Neural crest cell (in vitro differentiated cells): ENCODE measurements around the gene TSPAN15. TPM values are rescaled to one million over a fixed set of nuclear protein-coding genes. Genes with fewer than 3 reads are reported as not detected.

Experiments
- DNase-seq: peaks from one replicate; pipeline ENCODE4 v3.0.0; 2021; ENCODE audit warnings: low read depth, mixed read lengths, low spot score
- H3K27ac Mint-ChIP-seq: one replicate; pipeline ENCODE4 v1.8.0; 2021; ENCODE audit warnings: mild to moderate bottlenecking, mixed read lengths; ENCODE audit not compliant: unreplicated experiment
- H3K27me3 Mint-ChIP-seq: 2 replicates; pipeline ENCODE4 v1.8.0; 2021; ENCODE audit warnings: low read depth, mild to moderate bottlenecking, mixed read lengths
- H3K36me3 Mint-ChIP-seq: 2 replicates; pipeline ENCODE4 v1.8.0; 2021; ENCODE audit warnings: low read depth, mild to moderate bottlenecking, mixed read lengths
- H3K4me1 Mint-ChIP-seq: 2 replicates; pipeline ENCODE4 v1.8.0; 2021; ENCODE audit warnings: mixed read lengths
- H3K4me3 Mint-ChIP-seq: one replicate; pipeline ENCODE4 v1.8.0; 2021; ENCODE audit warnings: mild to moderate bottlenecking, mixed read lengths
- H3K9me3 Mint-ChIP-seq: 2 replicates; pipeline ENCODE4 v1.8.0; 2021; ENCODE audit warnings: mixed read lengths
- CTCF ChIP-seq: fragments of 200-600 bp; sonication (generic); conservative IDR thresholded peaks from 2 replicates; pipeline ENCODE4 v1.5.0; 2021; ENCODE audit warnings: antibody characterized with exemption, mild to moderate bottlenecking
- total RNA-seq: library from RNA; stranded (reverse); gene quantifications from 2 replicates; pipeline ENCODE4 v1.2.1, GENCODE V29; 2021

Gene TSPAN15
- total RNA-seq, 1 donor from 2014 or later = 12.3 TPM

GRCh38 chr10:69499726-69500689 is 48.7 kb downstream of the TSPAN15 start:
- DNase-seq = no peak
- H3K4me1 Mint-ChIP-seq = peaks cover 6% of the 10 kb centered on the region
- H3K36me3 Mint-ChIP-seq = no peaks in the 10 kb centered on the region
- peak overlapping the region; percentile 8 for H3K27ac Mint-ChIP-seq
- no peaks in the 10 kb centered on the region for H3K27me3 Mint-ChIP-seq
- H3K4me3 Mint-ChIP-seq = no peak overlapping the region
- no peak for TF ChIP-seq CTCF
- H3K9me3 Mint-ChIP-seq = no peaks in the 10 kb centered on the region

- DNase-seq = no peak
- Mint-ChIP-seq H3K4me1 (no peaks in the 10 kb centered on the region), H3K27me3 (no peaks in the 10 kb centered on the region), H3K27ac (no peak overlapping the region), H3K4me3 (no peak overlapping the region), H3K9me3 (no peaks in the 10 kb centered on the region), H3K36me3 (no peaks in the 10 kb centered on the region)
- no peak for TF ChIP-seq CTCF
Observed at GRCh38 chr10:69500864-69501468, 49.7 kb downstream of the TSPAN15 start.

GRCh38 chr10:69501657-69502056 is 50.4 kb downstream of the TSPAN15 start:
- Mint-ChIP-seq H3K27ac (no peak overlapping the region), H3K4me3 (no peak overlapping the region), H3K36me3 (no peaks in the 10 kb centered on the region), H3K27me3 (no peaks in the 10 kb centered on the region), H3K4me1 (no peaks in the 10 kb centered on the region), H3K9me3 (no peaks in the 10 kb centered on the region)
- DNase-seq = no peak
- TF ChIP-seq CTCF = no peak

DNA sequence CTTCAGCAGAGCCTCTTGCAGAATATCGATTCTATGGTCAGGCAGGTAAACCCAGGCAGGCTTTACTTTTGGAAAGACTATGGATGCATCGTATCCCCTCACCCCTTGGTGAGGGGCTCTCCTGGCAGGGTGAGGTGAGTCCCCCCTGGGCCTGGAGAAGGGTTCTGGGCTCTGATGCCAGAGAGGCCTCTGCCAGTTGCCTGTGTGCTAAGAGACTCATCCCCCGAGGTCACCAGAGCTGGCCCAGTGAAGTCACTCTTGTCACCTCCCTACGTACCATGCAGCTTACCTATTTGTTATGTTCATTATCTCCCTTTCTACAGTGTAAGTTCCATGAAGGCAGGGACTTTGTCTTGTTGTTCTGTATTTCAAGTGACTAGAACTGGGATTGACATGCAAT is 51.3 kb downstream of the TSPAN15 start:
- Mint-ChIP-seq H3K27ac (no peak overlapping the region), H3K9me3 (no peaks in the 10 kb centered on the region), H3K27me3 (no peaks in the 10 kb centered on the region), H3K4me3 (no peak overlapping the region), H3K36me3 (no peaks in the 10 kb centered on the region), H3K4me1 (peaks cover 5% of the 10 kb centered on the region)
- DNase-seq = no peak
- TF ChIP-seq CTCF = no peak

DNA sequence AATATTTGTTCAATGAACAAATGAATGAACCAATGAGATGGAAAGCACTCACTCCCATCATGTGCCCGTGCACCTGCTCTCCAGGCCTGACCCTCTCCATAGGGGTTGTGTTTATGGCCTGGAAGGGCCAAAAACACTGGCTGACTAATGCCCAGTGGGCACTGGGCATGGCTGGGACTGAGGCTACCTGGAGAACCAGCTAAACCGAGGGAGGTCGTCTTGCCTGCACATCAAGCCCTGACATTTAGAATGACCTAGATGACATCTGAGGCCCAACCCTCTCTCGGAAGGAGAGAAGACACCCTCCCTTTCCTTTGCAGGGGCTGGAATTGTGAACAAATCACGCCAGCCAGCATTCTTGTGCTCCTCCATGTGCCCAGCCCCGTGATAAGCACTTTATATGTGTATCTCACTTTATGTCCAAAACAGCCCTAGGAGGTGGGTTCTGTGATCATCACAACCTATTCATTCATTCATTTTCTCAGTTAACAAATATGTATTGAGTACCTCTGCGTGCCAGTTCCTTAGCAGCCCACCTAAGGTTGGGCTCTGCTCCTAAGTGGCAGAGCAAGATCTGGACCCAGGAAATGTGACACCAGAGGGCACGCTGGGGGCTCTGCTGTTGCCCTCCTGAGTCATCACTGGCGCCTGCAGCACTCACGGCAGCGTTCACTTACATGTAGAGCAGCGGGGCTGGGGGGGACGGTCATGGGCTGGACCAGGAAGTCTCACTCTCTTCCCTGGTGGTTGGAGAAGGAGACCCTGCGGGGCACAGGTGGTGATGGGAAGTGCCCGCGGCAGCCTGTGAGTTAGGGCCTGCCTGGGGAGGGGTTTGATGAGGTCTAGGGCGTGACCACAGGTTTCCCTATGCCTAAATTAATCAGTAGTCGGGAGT is 52.0 kb downstream of the TSPAN15 start:
- H3K4me1 Mint-ChIP-seq = peaks cover 9% of the 10 kb centered on the region
- no peak for DNase-seq

More for the DNA sequence above, 52.0 kb downstream of the TSPAN15 start:
- H3K27ac Mint-ChIP-seq = no peak overlapping the region
- no peaks in the 10 kb centered on the region for H3K9me3 Mint-ChIP-seq
- H3K4me3 Mint-ChIP-seq = no peak overlapping the region
- no peak for TF ChIP-seq CTCF
- no peaks in the 10 kb centered on the region for H3K36me3 Mint-ChIP-seq
- peaks cover 4% of the 10 kb centered on the region for H3K27me3 Mint-ChIP-seq
